ENCODE results near the gene TNIK. TPM values are rescaled to one million over a fixed set of nuclear protein-coding genes. Genes with fewer than 3 reads are reported as not detected.

TNIK gene
- total and polyA plus RNA-seq, 2 of the 13 experiments (the other 11 are each of a cell fraction or from before 2014, with no cell fraction given): 0.15 to 0.22 TPM

GRCh38 chr3:171165499-171165921 is 294.7 kb downstream of the TNIK start (continued):
- TF ChIP-seq, protein P1, sequence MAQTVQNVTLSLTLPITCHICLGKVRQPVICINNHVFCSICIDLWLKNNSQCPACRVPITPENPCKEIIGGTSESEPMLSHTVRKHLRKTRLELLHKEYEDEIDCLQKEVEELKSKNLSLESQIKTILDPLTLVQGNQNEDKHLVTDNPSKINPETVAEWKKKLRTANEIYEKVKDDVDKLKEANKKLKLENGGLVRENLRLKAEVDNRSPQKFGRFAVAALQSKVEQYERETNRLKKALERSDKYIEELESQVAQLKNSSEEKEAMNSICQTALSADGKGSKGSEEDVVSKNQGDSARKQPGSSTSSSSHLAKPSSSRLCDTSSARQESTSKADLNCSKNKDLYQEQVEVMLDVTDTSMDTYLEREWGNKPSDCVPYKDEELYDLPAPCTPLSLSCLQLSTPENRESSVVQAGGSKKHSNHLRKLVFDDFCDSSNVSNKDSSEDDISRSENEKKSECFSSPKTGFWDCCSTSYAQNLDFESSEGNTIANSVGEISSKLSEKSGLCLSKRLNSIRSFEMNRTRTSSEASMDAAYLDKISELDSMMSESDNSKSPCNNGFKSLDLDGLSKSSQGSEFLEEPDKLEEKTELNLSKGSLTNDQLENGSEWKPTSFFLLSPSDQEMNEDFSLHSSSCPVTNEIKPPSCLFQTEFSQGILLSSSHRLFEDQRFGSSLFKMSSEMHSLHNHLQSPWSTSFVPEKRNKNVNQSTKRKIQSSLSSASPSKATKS (CRISPR knock-in tag; IDR thresholded peaks at IDR 0.05): no peak
- TF ChIP-seq POGK (CRISPR knock-in tag; conservative IDR thresholded peaks at IDR 0.05): no peak
- no peak for TF ChIP-seq KLF6 (CRISPR knock-in tag; IDR thresholded peaks at IDR 0.05)
- TF ChIP-seq FOXC1 (CRISPR knock-in tag; IDR thresholded peaks at IDR 0.05; ENCODE audit: borderline replicate concordance): no peak
- no peak for TF ChIP-seq KLF16 (CRISPR knock-in tag; IDR thresholded peaks at IDR 0.05)

DNA sequence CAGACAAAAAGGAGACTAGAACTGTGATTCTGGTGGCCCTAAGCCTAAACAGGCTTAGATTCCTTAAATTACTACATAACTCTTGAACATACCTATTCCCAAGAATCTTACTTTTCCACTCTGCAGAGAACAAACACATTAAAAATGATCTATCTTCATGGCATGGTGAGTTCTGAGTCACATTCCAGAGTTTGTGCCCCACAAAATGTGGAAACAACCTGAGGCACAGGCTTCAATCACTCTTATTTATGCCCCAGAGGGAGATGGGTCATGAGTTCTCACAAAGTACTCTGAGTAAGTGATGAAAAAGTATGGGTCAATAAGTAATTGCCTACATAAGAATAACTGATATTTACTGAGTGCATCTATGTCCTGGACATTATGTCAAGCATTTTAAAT is 296.1 kb downstream of the TNIK start:
- BruUV-seq (replicated peaks): no TSS peak
- no peak overlapping the region for H2AFZ ChIP-seq (ENCODE audit: low read length)
- in situ Hi-C loops (cut with HindIII; ENCODE audit: extremely low pct_ligation_motif_present, low pct_unique_long_range_greater_than_20kb): no loop called here

More for the DNA sequence above, 296.1 kb downstream of the TNIK start:
- Histone ChIP-seq H3K4me3 (replicated peaks in 1 of 3; ENCODE audit: insufficient read depth in 1 of 3, low read depth in 2 of 3, low read length in 3 of 3) (no peak overlapping the region), H3K9me3 (ENCODE audit: low read length) (peaks cover 10% of the 10 kb centered on the region), H3K27me3 (ENCODE audit: control insufficient read depth in 1 of 2, insufficient read depth in 2 of 2, low read length in 2 of 2) (no peaks in the 10 kb centered on the region; a peak in 1 of 5 replicates), H4K20me1 (ENCODE audit: insufficient read depth, low read length) (no peaks in the 10 kb centered on the region), H3K4me2 (ENCODE audit: low read depth, low read length) (no peak overlapping the region), H3K9ac (ENCODE audit: insufficient read depth, low read depth, low read length) (no peak overlapping the region), H3K27ac (ENCODE audit: extremely low read length, insufficient read depth, low read length) (no peak overlapping the region), H3K79me2 (ENCODE audit: insufficient read depth, low read length) (no peaks in the 10 kb centered on the region), H3K4me1 (ENCODE audit: insufficient read depth, low read length) (peaks cover 13% of the 10 kb centered on the region), H3K36me3 (replicated peaks in 1 of 2; ENCODE audit: control insufficient read depth in 1 of 2, insufficient read depth in 2 of 2, low read length in 2 of 2) (no peaks in the 10 kb centered on the region)
- FAIRE-seq: no peak
- ChIA-PET POLR2A (no interaction called here), CTCF (ENCODE audit: low intra/inter-chr PET ratio, low total read pairs) (no interaction called here)
- no peak for TF ChIP-seq IKZF5 (CRISPR knock-in tag; IDR thresholded peaks at IDR 0.05)
- no peak for ATAC-seq
- no peak for DNase-seq (ENCODE audit: low spot score)
- intact Hi-C loops (cut with micrococcal nuclease; ENCODE audit: unreplicated experiment): no loop called here

Measured in HepG2 (cell line).